ENCODE measurements around the gene NTM. TPM values are rescaled to one million over a fixed set of nuclear protein-coding genes. Genes with fewer than 3 reads are reported as not detected.

The NTM gene
- total and polyA plus RNA-seq, 4 experiments from 2014 or later, result not detected

DNA sequence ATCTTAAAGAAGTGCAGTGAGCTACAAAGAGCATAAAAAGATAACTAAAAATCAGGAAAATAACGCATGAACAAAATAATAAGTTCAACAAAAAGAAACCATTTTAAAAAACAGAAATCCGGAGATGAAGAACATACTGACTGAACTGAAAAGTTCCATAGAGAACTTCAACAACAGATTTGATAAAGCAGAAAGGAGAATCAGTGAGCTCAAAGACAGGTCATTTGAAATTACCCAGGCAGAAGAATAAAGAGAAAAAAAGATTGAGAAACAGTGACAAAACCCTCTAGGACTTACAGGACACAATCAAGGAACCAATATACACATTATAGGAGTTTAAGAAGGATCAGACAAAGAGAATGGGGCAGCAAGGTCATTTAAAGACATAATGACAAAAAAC lies 334.3 kb downstream of the NTM start:
- H3K27me3 Mint-ChIP-seq, result peaks cover 0 to 3% of the 10 kb centered on the region in 2 donors
- Histone ChIP-seq H3K9me3 (ENCODE audit: control insufficient read depth in 1 of 2, low read length in 2 of 2) (no peaks in the 10 kb centered on the region), H3K27ac (ENCODE audit: low read depth, low read length) (no peak overlapping the region), H3K27me3 (ENCODE audit: insufficient read depth, low read length) (no peaks in the 10 kb centered on the region), H3K4me3 (ENCODE audit: low read length in 2 of 2) (no peak overlapping the region), H3K36me3 (ENCODE audit: insufficient read depth, low read length) (no peaks in the 10 kb centered on the region), H3K4me1 (ENCODE audit: insufficient read depth, low read length) (no peaks in the 10 kb centered on the region)
- H3K36me3 Mint-ChIP-seq, result no peaks in the 10 kb centered on the region
- H3K4me3 Mint-ChIP-seq, result no peak overlapping the region
- H3K27ac Mint-ChIP-seq, result no peak overlapping the region
- ChIA-PET CTCF (ENCODE audit: partially characterized antibody) (no interaction called here), POLR2A (ENCODE audit: partially characterized antibody) (no interaction called here)
- DNase-seq, result no peak
- intact Hi-C loops (cut with micrococcal nuclease), result no loop called here
- H3K9me3 Mint-ChIP-seq, result peaks cover 0 to 27% (median 16%) of the 10 kb centered on the region in 8 donors
- no peaks in the 10 kb centered on the region for H3K4me1 Mint-ChIP-seq

DNA sequence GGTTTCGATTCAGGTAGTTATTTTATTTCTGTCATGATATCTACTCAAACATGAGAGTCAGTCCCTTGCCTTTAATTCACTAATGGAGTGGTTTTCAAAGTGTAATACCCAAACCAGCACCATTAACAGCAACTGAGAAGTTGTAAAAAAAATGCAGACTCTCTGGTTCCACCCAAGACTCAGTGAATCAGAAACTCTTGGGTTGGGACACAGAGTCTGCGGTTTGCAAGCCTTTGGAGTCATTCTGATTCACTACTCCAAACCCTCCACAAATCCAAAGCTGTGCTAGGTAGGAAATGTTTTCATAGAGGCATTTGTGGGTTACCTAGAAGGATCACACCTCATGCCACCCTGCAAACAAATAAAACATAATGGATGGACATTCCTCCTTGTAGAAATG lies 340.1 kb downstream of the NTM start:
- H3K27me3 ChIP-seq (ENCODE audit: insufficient read depth, low read length), result no peaks in the 10 kb centered on the region
- Mint-ChIP-seq H3K9me3 (peaks cover 0 to 23% (median 9%) of the 10 kb centered on the region in 8 donors), H3K4me3 (no peak overlapping the region), H3K27ac (no peak overlapping the region), H3K36me3 (no peaks in the 10 kb centered on the region), H3K4me1 (no peaks in the 10 kb centered on the region), H3K27me3 (no peaks in the 10 kb centered on the region)
- no peak overlapping the region for H3K27ac ChIP-seq (ENCODE audit: low read depth, low read length)
- ChIA-PET POLR2A (ENCODE audit: partially characterized antibody) (no interaction called here), CTCF (ENCODE audit: partially characterized antibody) (no interaction called here)
- no peak for DNase-seq
- H3K4me3 ChIP-seq (ENCODE audit: low read length in 2 of 2), result no peak overlapping the region
- H3K9me3 ChIP-seq (ENCODE audit: control insufficient read depth in 1 of 2, low read length in 2 of 2), result no peaks in the 10 kb centered on the region
- no peaks in the 10 kb centered on the region for H3K4me1 ChIP-seq (ENCODE audit: insufficient read depth, low read length)
- H3K36me3 ChIP-seq (ENCODE audit: insufficient read depth, low read length), result no peaks in the 10 kb centered on the region
- intact Hi-C loops (cut with micrococcal nuclease), result no loop called here

DNA sequence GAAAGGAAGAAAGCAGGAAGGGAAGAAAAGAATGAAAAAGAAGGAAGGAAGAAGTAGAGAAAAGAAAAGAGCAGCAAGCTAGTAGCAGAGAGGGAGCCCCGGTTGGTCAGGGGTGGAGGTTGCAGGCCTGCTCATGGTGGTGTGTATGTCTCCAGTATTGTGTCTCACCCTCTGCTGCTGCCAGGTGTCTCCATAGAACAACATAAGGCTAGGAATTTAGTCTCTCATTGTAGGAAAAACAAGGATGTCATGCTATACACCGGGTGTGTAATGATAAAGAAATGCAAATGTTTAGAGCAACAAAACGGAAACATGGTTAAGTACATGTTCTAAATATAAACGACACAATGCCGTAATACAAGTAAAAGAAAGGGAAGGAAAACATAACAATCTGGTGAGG lies 342.5 kb downstream of the NTM start:
- intact Hi-C loops (cut with micrococcal nuclease), result no loop called here
- H3K4me1 Mint-ChIP-seq, result no peaks in the 10 kb centered on the region
- no peaks in the 10 kb centered on the region for H3K36me3 Mint-ChIP-seq
- H3K4me3 Mint-ChIP-seq, result no peak overlapping the region
- H3K27me3 ChIP-seq (ENCODE audit: insufficient read depth, low read length), result no peaks in the 10 kb centered on the region
- no peaks in the 10 kb centered on the region for H3K4me1 ChIP-seq (ENCODE audit: insufficient read depth, low read length)
- H3K4me3 ChIP-seq (ENCODE audit: low read length in 2 of 2), result no peak overlapping the region
- ChIA-PET POLR2A (ENCODE audit: partially characterized antibody) (no interaction called here), CTCF (ENCODE audit: partially characterized antibody) (no interaction called here)
- H3K27ac ChIP-seq (ENCODE audit: low read depth, low read length), result no peak overlapping the region
- no peak for DNase-seq
- no peaks in the 10 kb centered on the region for H3K27me3 Mint-ChIP-seq
- H3K36me3 ChIP-seq (ENCODE audit: insufficient read depth, low read length), result no peaks in the 10 kb centered on the region
- H3K27ac Mint-ChIP-seq, result no peak overlapping the region
- peaks cover 0 to 16% (median 7%) of the 10 kb centered on the region in 8 donors for H3K9me3 Mint-ChIP-seq
- no peaks in the 10 kb centered on the region for H3K9me3 ChIP-seq (ENCODE audit: control insufficient read depth in 1 of 2, low read length in 2 of 2)

DNA sequence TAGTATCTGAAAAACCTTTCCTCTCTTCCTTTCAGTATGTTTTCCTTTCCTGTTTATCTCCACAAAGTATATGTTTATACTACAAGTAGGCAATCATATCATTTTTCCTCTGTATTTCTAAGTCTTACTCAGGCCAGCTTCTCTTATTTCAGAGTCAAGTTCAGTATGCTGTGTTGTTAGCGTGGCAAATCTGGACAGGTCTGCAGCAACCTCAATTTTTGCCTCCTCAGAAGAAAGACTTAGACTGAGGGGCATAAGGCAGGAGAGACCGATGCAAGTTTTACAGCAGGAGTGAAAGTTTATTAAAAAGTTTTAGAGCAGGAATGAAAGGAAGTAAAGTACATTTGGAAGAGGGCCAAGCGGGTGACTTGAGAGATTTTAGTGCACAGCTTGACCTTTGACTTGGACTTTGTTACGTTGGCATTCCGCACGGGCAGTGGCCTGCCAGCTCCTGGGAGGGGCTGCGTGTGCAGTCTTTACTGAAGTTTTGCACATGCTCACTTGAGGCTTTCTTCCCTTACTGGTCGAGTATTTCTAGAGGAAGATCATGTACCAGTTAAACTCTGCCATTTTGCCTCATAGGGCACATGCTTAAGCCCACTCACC lies 343.2 kb downstream of the NTM start:
- DNase-seq, result no peak
- Histone ChIP-seq H3K4me3 (ENCODE audit: low read length in 2 of 2) (no peak overlapping the region), H3K27me3 (ENCODE audit: insufficient read depth, low read length) (no peaks in the 10 kb centered on the region), H3K27ac (ENCODE audit: low read depth, low read length) (no peak overlapping the region), H3K36me3 (ENCODE audit: insufficient read depth, low read length) (no peaks in the 10 kb centered on the region), H3K4me1 (ENCODE audit: insufficient read depth, low read length) (no peaks in the 10 kb centered on the region), H3K9me3 (ENCODE audit: control insufficient read depth in 1 of 2, low read length in 2 of 2) (no peaks in the 10 kb centered on the region)
- Mint-ChIP-seq H3K4me1 (no peaks in the 10 kb centered on the region), H3K9me3 (peaks cover 0 to 14% (median 7%) of the 10 kb centered on the region in 8 donors), H3K36me3 (no peaks in the 10 kb centered on the region), H3K27me3 (no peaks in the 10 kb centered on the region), H3K27ac (no peak overlapping the region), H3K4me3 (no peak overlapping the region)
- CTCF ChIA-PET (ENCODE audit: partially characterized antibody), result no interaction called here
- POLR2A ChIA-PET (ENCODE audit: partially characterized antibody), result no interaction called here
- intact Hi-C loops (cut with micrococcal nuclease), result no loop called here

DNA sequence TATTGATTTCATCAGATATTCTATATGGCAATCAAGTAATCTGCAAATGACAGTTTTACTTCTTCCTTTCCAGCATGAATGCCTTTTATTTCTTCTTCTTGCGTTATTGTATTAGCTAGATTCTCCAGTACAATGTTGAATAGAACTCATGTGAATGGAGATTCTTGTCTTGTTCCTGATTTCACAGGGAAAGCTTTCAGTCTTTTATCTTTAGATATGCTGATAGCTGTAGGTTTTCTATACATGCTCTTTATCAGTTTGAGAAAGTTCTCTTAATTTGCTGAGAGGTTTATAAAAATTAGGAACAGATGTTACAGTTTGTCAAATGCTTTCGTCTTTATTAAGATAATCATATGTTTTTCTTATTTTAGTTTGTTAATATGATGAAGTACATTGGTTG lies 347.2 kb downstream of the NTM start:
- DNase-seq, result no peak
- Histone ChIP-seq H3K27ac (ENCODE audit: low read depth, low read length) (no peak overlapping the region), H3K27me3 (ENCODE audit: insufficient read depth, low read length) (no peaks in the 10 kb centered on the region), H3K4me1 (ENCODE audit: insufficient read depth, low read length) (no peaks in the 10 kb centered on the region), H3K9me3 (ENCODE audit: control insufficient read depth in 1 of 2, low read length in 2 of 2) (no peaks in the 10 kb centered on the region), H3K36me3 (ENCODE audit: insufficient read depth, low read length) (no peaks in the 10 kb centered on the region), H3K4me3 (ENCODE audit: low read length in 2 of 2) (no peak overlapping the region)
- Mint-ChIP-seq H3K36me3 (no peaks in the 10 kb centered on the region), H3K27me3 (no peaks in the 10 kb centered on the region), H3K9me3 (peaks cover 0 to 5% (median 1%) of the 10 kb centered on the region in 8 donors), H3K4me3 (no peak overlapping the region), H3K27ac (no peak overlapping the region), H3K4me1 (no peaks in the 10 kb centered on the region)
- intact Hi-C loops (cut with micrococcal nuclease), result no loop called here
- ChIA-PET CTCF (ENCODE audit: partially characterized antibody) (no interaction called here), POLR2A (ENCODE audit: partially characterized antibody) (no interaction called here)

DNA sequence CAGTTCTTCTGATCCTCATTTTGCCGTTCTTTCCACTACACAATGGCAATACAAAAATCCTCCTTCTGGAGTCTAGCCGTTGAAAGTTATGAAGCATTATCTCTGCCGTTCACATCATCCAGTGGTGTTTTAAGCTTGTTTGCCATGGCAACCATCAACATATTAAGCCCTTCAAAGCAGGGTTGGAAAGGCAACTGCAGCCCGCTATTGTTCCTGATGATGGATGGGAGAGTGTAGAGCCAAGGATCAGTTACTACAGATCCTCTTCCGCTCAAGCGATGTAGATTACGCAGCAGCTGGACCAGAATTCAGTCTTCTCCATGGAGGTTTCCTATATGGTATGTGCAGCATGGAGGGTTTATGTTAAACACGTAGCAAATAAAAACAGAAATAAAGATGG lies 352.7 kb downstream of the NTM start:
- Histone ChIP-seq H3K36me3 (ENCODE audit: insufficient read depth, low read length) (no peaks in the 10 kb centered on the region), H3K27ac (ENCODE audit: low read depth, low read length) (no peak overlapping the region), H3K4me3 (ENCODE audit: low read length in 2 of 2) (no peak overlapping the region), H3K9me3 (ENCODE audit: control insufficient read depth in 1 of 2, low read length in 2 of 2) (no peaks in the 10 kb centered on the region), H3K4me1 (ENCODE audit: insufficient read depth, low read length) (no peaks in the 10 kb centered on the region), H3K27me3 (ENCODE audit: insufficient read depth, low read length) (no peaks in the 10 kb centered on the region)
- Mint-ChIP-seq H3K27me3 (no peaks in the 10 kb centered on the region), H3K36me3 (no peaks in the 10 kb centered on the region), H3K4me1 (no peaks in the 10 kb centered on the region), H3K4me3 (no peak overlapping the region), H3K27ac (no peak overlapping the region), H3K9me3 (peaks cover 0 to 6% (median 2%) of the 10 kb centered on the region in 8 donors)
- no peak for DNase-seq
- intact Hi-C loops (cut with micrococcal nuclease), result no loop called here
- ChIA-PET CTCF (ENCODE audit: partially characterized antibody) (no interaction called here), POLR2A (ENCODE audit: partially characterized antibody) (no interaction called here)

DNA sequence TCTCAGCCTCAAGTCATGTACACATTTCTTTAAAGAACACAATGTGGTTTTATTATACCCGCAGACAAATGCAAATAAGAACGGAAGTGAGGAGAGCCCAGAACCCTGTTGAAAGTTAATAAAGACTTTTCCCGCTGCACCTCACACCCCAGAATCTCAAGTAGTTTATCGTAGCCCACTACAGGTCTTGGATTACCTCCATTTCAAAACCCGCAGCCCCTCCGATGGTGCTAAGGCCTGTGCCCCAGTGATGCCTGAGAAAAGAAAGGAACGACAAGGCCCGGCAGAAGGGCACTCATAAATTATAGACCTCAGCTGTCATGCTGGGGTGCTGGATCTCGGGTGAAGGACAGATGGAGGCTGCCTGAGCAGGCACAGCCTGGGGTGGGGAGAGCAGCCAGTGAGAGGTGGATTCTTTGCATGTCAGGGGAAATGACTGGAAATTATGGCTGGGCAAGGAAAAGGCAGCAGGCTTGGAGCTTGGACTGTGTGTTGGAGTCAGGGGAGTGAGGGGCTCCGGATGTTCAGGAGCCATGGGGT lies 354.1 kb downstream of the NTM start:
- Mint-ChIP-seq H3K4me3 (no peak overlapping the region), H3K36me3 (no peaks in the 10 kb centered on the region), H3K27ac (no peak overlapping the region), H3K4me1 (no peaks in the 10 kb centered on the region), H3K9me3 (peaks cover 0 to 6% (median 2%) of the 10 kb centered on the region in 8 donors), H3K27me3 (no peaks in the 10 kb centered on the region)
- Histone ChIP-seq H3K4me3 (ENCODE audit: low read length in 2 of 2) (no peak overlapping the region), H3K27me3 (ENCODE audit: insufficient read depth, low read length) (no peaks in the 10 kb centered on the region), H3K36me3 (ENCODE audit: insufficient read depth, low read length) (no peaks in the 10 kb centered on the region), H3K4me1 (ENCODE audit: insufficient read depth, low read length) (no peaks in the 10 kb centered on the region), H3K9me3 (ENCODE audit: control insufficient read depth in 1 of 2, low read length in 2 of 2) (no peaks in the 10 kb centered on the region), H3K27ac (ENCODE audit: low read depth, low read length) (no peak overlapping the region)
- ChIA-PET POLR2A (ENCODE audit: partially characterized antibody) (no interaction called here), CTCF (ENCODE audit: partially characterized antibody) (no interaction called here)
- intact Hi-C loops (cut with micrococcal nuclease), result no loop called here
- DNase-seq, result no peak

DNA sequence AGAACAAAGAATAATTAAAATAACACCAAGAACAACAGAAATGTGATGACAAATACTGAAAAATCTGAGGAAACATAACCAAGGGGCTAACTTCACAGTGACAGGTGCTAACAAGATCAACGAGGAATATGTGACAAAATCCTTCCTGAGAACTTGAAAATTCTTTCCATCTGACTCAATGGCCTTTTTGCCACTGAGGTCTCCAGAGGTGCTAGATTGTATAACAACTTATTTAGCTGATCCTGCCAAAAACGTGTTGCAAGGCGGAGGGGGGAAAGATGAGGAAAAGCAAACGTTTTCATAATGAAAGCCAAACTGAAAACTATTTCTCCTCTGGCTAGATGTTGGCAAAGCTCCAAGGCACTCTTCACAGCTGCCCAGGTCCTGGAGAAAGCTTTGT lies 364.5 kb downstream of the NTM start:
- peaks cover 0 to 2% of the 10 kb centered on the region in 2 donors for H3K27me3 Mint-ChIP-seq

More for the DNA sequence above, 364.5 kb downstream of the NTM start:
- POLR2A ChIA-PET (ENCODE audit: partially characterized antibody), result no interaction called here
- no peak overlapping the region for H3K27ac ChIP-seq (ENCODE audit: low read depth, low read length)
- Mint-ChIP-seq H3K27ac (no peak overlapping the region), H3K4me1 (no peaks in the 10 kb centered on the region), H3K36me3 (no peaks in the 10 kb centered on the region), H3K4me3 (no peak overlapping the region), H3K9me3 (peaks cover 0 to 4% (median 1%) of the 10 kb centered on the region in 8 donors)
- H3K4me3 ChIP-seq (ENCODE audit: low read length in 2 of 2), result no peak overlapping the region
- no peaks in the 10 kb centered on the region for H3K4me1 ChIP-seq (ENCODE audit: insufficient read depth, low read length)
- intact Hi-C loops (cut with micrococcal nuclease), result no loop called here
- no peaks in the 10 kb centered on the region for H3K36me3 ChIP-seq (ENCODE audit: insufficient read depth, low read length)
- DNase-seq, result no peak
- H3K27me3 ChIP-seq (ENCODE audit: insufficient read depth, low read length), result no peaks in the 10 kb centered on the region
- CTCF ChIA-PET (ENCODE audit: partially characterized antibody), result no interaction called here
- H3K9me3 ChIP-seq (ENCODE audit: control insufficient read depth in 1 of 2, low read length in 2 of 2), result no peaks in the 10 kb centered on the region

All from CD4-positive, alpha-beta memory T cell (primary cell).